Measurements from ENCODE around the gene MAP3K8. TPM values are rescaled to one million over a fixed set of nuclear protein-coding genes. Genes with fewer than 3 reads are reported as not detected.
"Not testable (repeated sequence)": the region's sequence is repeated elsewhere in the genome, so short reads cannot be mapped to it uniquely, and the experiment has no call there.

Gene MAP3K8
- total and polyA plus RNA-seq, 2 donors (not counting 3 experiments of a cell fraction or from before 2014, with no cell fraction given): 5.2 to 10.6 TPM

- DNase-seq (ENCODE audit: low read depth, low spot score) (peak; percentile 46), FAIRE-seq (peak; percentile 73)
- Histone ChIP-seq H3K36me3 (ENCODE audit: control insufficient read depth in 2 of 2, extremely low read depth in 1 of 2, insufficient read depth in 2 of 2, low read length in 2 of 2) (no peaks in the 10 kb centered on the region), H3K9me1 (replicated peaks; ENCODE audit: control insufficient read depth, extremely low read depth, insufficient read depth, low read length) (no peaks in the 10 kb centered on the region), H3K9me3 (replicated peaks; ENCODE audit: control insufficient read depth, insufficient read depth, low read length) (no peaks in the 10 kb centered on the region), H2AFZ (ENCODE audit: low read depth, low read length) (peak overlapping the region; percentile 58), H3K27ac (ENCODE audit: insufficient read depth, low read depth, low read length) (no peak overlapping the region), H3K4me2 (ENCODE audit: insufficient read depth, low read length) (no peak overlapping the region), H3K79me2 (ENCODE audit: control insufficient read depth, insufficient read depth, low read length) (no peaks in the 10 kb centered on the region), H3K27me3 (ENCODE audit: control insufficient read depth in 2 of 2, insufficient read depth in 2 of 2, low read length in 2 of 2) (no peaks in the 10 kb centered on the region), H3K4me1 (ENCODE audit: control insufficient read depth, extremely low read depth, insufficient read depth, low read length) (peaks cover 5% of the 10 kb centered on the region), H3K9ac (replicated peaks; ENCODE audit: extremely low read depth, insufficient read depth, low read length) (no peak overlapping the region), H3K4me3 (replicated peaks in 1 of 3; ENCODE audit: insufficient read depth in 1 of 3, low read depth in 1 of 3, low read length in 3 of 3) (no peak overlapping the region), H4K20me1 (replicated peaks; ENCODE audit: control insufficient read depth, extremely low read depth, insufficient read depth, low read length) (no peaks in the 10 kb centered on the region)
- no TSS peak for BruUV-seq (replicated peaks)
- POLR2A ChIA-PET: no interaction called here
- dilution Hi-C loops (cut with MboI; ENCODE audit: extremely low pct_ligation_motif_present, low sequenced_read_pairs) (no loop called here), intact Hi-C loops (cut with micrococcal nuclease) (no loop called here)
- TF ChIP-seq FOS (IDR thresholded peaks at IDR 0.05; ENCODE audit: borderline replicate concordance, insufficient read depth, low read length) (no peak), CTCF (IDR thresholded peaks at IDR 0.05; ENCODE audit: extremely low read depth in 1 of 2, insufficient read depth in 1 of 2, low read depth in 1 of 2, low read length in 2 of 2) (no peak), JUN (IDR thresholded peaks at IDR 0.05; ENCODE audit: borderline replicate concordance, insufficient read depth, insufficient read length, low read depth) (no peak), MYC (IDR thresholded peaks at IDR 0.05; ENCODE audit: low read depth, low read length) (no peak), POLR2AphosphoS5 (IDR thresholded peaks at IDR 0.05; ENCODE audit: insufficient read depth, low read depth, low read length) (no peak), MAX (IDR thresholded peaks at IDR 0.05; ENCODE audit: insufficient read depth, insufficient read length) (no peak), EZH2 (IDR thresholded peaks at IDR 0.05; ENCODE audit: borderline replicate concordance, low read depth, low read length, severe bottlenecking) (no peak)
- CTCF ChIA-PET: interaction anchor here (1.2 to 1.4 kb wide), 2 partner anchors 9 to 168 kb away, joined by 4 to 5 read pairs; no protein-coding TSS in a partner anchor
These were observed 10.9 kb upstream of the MAP3K8 start for GRCh38 chr10:30422981-30423654.

GRCh38 chr10:30423655-30424275 lies 10.2 kb upstream of the MAP3K8 start:
- BruUV-seq (replicated peaks); H3K9me3 ChIP-seq (replicated peaks; ENCODE audit: control insufficient read depth, insufficient read depth, low read length); H3K4me3 ChIP-seq (replicated peaks in 1 of 3; ENCODE audit: insufficient read depth in 1 of 3, low read depth in 1 of 3, low read length in 3 of 3); dilution Hi-C loops (cut with MboI; ENCODE audit: extremely low pct_ligation_motif_present, low sequenced_read_pairs); H4K20me1 ChIP-seq (replicated peaks; ENCODE audit: control insufficient read depth, extremely low read depth, insufficient read depth, low read length); H3K4me1 ChIP-seq (ENCODE audit: control insufficient read depth, extremely low read depth, insufficient read depth, low read length); H3K4me2 ChIP-seq (ENCODE audit: insufficient read depth, low read length); H3K9ac ChIP-seq (replicated peaks; ENCODE audit: extremely low read depth, insufficient read depth, low read length); H3K9me1 ChIP-seq (replicated peaks; ENCODE audit: control insufficient read depth, extremely low read depth, insufficient read depth, low read length); H3K27ac ChIP-seq (ENCODE audit: insufficient read depth, low read depth, low read length); intact Hi-C loops (cut with micrococcal nuclease); H3K27me3 ChIP-seq (ENCODE audit: control insufficient read depth in 2 of 2, insufficient read depth in 2 of 2, low read length in 2 of 2); H3K36me3 ChIP-seq (ENCODE audit: control insufficient read depth in 2 of 2, extremely low read depth in 1 of 2, insufficient read depth in 2 of 2, low read length in 2 of 2); DNase-seq (ENCODE audit: low read depth, low spot score); POLR2A ChIA-PET; H3K79me2 ChIP-seq (ENCODE audit: control insufficient read depth, insufficient read depth, low read length): not testable (repeated sequence)
- FAIRE-seq: peak; percentile 53
- CTCF ChIA-PET: interaction anchor here (1.2 to 1.4 kb wide), 2 partner anchors 10 to 167 kb away, joined by 4 to 5 read pairs; no protein-coding TSS in a partner anchor
- peak overlapping the region; percentile 58 for H2AFZ ChIP-seq (ENCODE audit: low read depth, low read length)

All from endothelial cell of umbilical vein (primary cell).